CD8-positive, alpha-beta memory T cell (primary cell): ENCODE results near the gene LAMP2. TPM values are rescaled to one million over a fixed set of nuclear protein-coding genes. Genes with fewer than 3 reads are reported as not detected.

Source experiments
- CTCF ChIA-PET: fragments of 350-600 bp; sonication (Branson Sonifier 250); formaldehyde crosslinking; loops from one replicate; lab custom pipeline; 2021; ENCODE audit warnings: antibody characterized with exemption; lab: Charles Lee
- POLR2A ChIA-PET: fragments of 350-600 bp; sonication (Branson Sonifier 250); formaldehyde crosslinking; loops from one replicate; lab custom pipeline; 2021; ENCODE audit warnings: antibody characterized with exemption; lab: Charles Lee
- DNase-seq, 5 donors: peaks; one replicate each; pipeline versions ENCODE4 v3.0.0 to v3.0.0-alpha.2; 2020 to 2022; ENCODE audit warnings: mixed read lengths in 1 of 5
- H3K27ac ChIP-seq: one replicate; pipeline ENCODE4 v1.7.0; 2013; ENCODE audit warnings: low read depth, mild to moderate bottlenecking, low read length, moderate library complexity
- H3K27me3 ChIP-seq: 2 replicates; pipeline ENCODE4 v1.7.0; 2013; ENCODE audit warnings: low read length, mild to moderate bottlenecking; ENCODE audit not compliant: insufficient read depth, poor library complexity, severe bottlenecking
- H3K36me3 ChIP-seq: 2 replicates; pipeline ENCODE4 v1.7.0; 2013; ENCODE audit warnings: mild to moderate bottlenecking, low read length, moderate library complexity; ENCODE audit not compliant: insufficient read depth
- H3K4me1 ChIP-seq: 2 replicates; pipeline ENCODE4 v1.7.0; 2013; ENCODE audit warnings: mild to moderate bottlenecking, low read length, moderate library complexity; ENCODE audit not compliant: insufficient read depth
- H3K4me3 ChIP-seq: 2 replicates; pipeline ENCODE4 v1.7.0; 2013; ENCODE audit warnings: mild to moderate bottlenecking, low read length
- H3K9me3 ChIP-seq: 2 replicates; pipeline ENCODE4 v1.7.0; 2013; ENCODE audit warnings: mild to moderate bottlenecking, low read length
- H3K27ac Mint-ChIP-seq, 8 donors: one replicate each; pipeline ENCODE4 v1.8.0; 2020 to 2021; ENCODE audit warnings: mixed read lengths in 8 of 8, mild to moderate bottlenecking in 6 of 8, inconsistent platforms in 3 of 8, moderate library complexity in 3 of 8
- H3K27me3 Mint-ChIP-seq, 2 donors: one replicate each; pipeline ENCODE4 v1.8.0; 2020 to 2021; ENCODE audit warnings: mixed read lengths in 2 of 2, mild to moderate bottlenecking in 1 of 2, moderate library complexity in 1 of 2
- H3K36me3 Mint-ChIP-seq, 3 donors: one replicate each; pipeline ENCODE4 v1.8.0; 2020 to 2021; ENCODE audit warnings: mixed read lengths in 3 of 3, inconsistent platforms in 1 of 3, mild to moderate bottlenecking in 1 of 3
- H3K4me1 Mint-ChIP-seq, 3 donors: one replicate each; pipeline ENCODE4 v1.8.0; 2020 to 2021; ENCODE audit warnings: mixed read lengths in 3 of 3, inconsistent platforms in 1 of 3, mild to moderate bottlenecking in 1 of 3
- H3K4me3 Mint-ChIP-seq, 7 donors: one replicate each; pipeline ENCODE4 v1.8.0; 2020 to 2021; ENCODE audit warnings: mixed read lengths in 7 of 7, mild to moderate bottlenecking in 6 of 7, moderate library complexity in 4 of 7, inconsistent platforms in 2 of 7
- H3K9me3 Mint-ChIP-seq, 5 donors: one replicate each; pipeline ENCODE4 v1.8.0; 2020 to 2022; ENCODE audit warnings: mixed read lengths in 5 of 5, mild to moderate bottlenecking in 3 of 5, moderate library complexity in 2 of 5, inconsistent platforms in 1 of 5
- polyA plus RNA-seq: library from polyadenylated mRNA; unstranded; fragments of 300-500 nt; fragmentation: Illumina TruSeq; gene quantifications from one replicate; pipeline ENCODE4 v1.2.3, GENCODE V29; 2021
- total RNA-seq, 2 experiments: library from RNA; stranded (reverse); gene quantifications; one replicate each; pipeline ENCODE4 v1.2.3, GENCODE V29; 2021

The LAMP2 gene
- total and polyA plus RNA-seq, 3 experiments from 2014 or later = 39.1 to 74.3 (median 39.6) TPM

GRCh38 chrX:120378570-120378969 lies 90.5 kb downstream of the LAMP2 start:
- no peak for DNase-seq
- H3K27me3 Mint-ChIP-seq = peaks cover 2 to 3% of the 10 kb centered on the region in 2 donors
- H3K36me3 ChIP-seq = no peaks in the 10 kb centered on the region
- H3K4me1 ChIP-seq = no peaks in the 10 kb centered on the region
- no peaks in the 10 kb centered on the region for H3K9me3 Mint-ChIP-seq
- no peak overlapping the region for H3K27ac Mint-ChIP-seq
- POLR2A ChIA-PET = no interaction called here
- H3K4me3 Mint-ChIP-seq = no peak overlapping the region
- H3K4me3 ChIP-seq = no peak overlapping the region
- no peaks in the 10 kb centered on the region for H3K9me3 ChIP-seq
- H3K27ac ChIP-seq = no peak overlapping the region
- H3K4me1 Mint-ChIP-seq = peaks cover 3 to 7% (median 6%) of the 10 kb centered on the region in 3 donors
- H3K36me3 Mint-ChIP-seq = no peaks in the 10 kb centered on the region
- CTCF ChIA-PET = no interaction called here
- H3K27me3 ChIP-seq = no peaks in the 10 kb centered on the region

Other genes starting within 250 kb of the LAMP2 start
- gene ZBTB33, start 218.5 kb downstream of the LAMP2 start, total RNA-seq = 10 to 100 TPM; 16.4 to 16.8 TPM
- gene ZBTB33, start 218.5 kb downstream of the LAMP2 start, polyA plus RNA-seq = 12.5 TPM
- under 1 TPM in 1 of 2 experiments, not detected in 1; 0.09 TPM for gene TMEM255A, start 157.8 kb downstream of the LAMP2 start, total RNA-seq
- 2.1 TPM for gene TMEM255A, start 157.8 kb downstream of the LAMP2 start, polyA plus RNA-seq
- not detected for gene ATP1B4, start 107.2 kb downstream of the LAMP2 start, total RNA-seq
- gene ATP1B4, start 107.2 kb downstream of the LAMP2 start, polyA plus RNA-seq = not detected
- gene CUL4B, start 91.7 kb upstream of the LAMP2 start, total RNA-seq = 10 to 100 TPM; 26.4 to 28.9 TPM
- gene CUL4B, start 91.7 kb upstream of the LAMP2 start, polyA plus RNA-seq = 21.8 TPM
- 10 to 100 TPM; 61.1 to 75.9 TPM for gene MCTS1, start 134.8 kb upstream of the LAMP2 start, total RNA-seq
- 85.6 TPM for gene MCTS1, start 134.8 kb upstream of the LAMP2 start, polyA plus RNA-seq
- gene C1GALT1C1, start 160.8 kb upstream of the LAMP2 start, total RNA-seq = 10 to 100 TPM; 16.6 to 18.8 TPM
- 25.9 TPM for gene C1GALT1C1, start 160.8 kb upstream of the LAMP2 start, polyA plus RNA-seq